Ovary (tissue), 9 donors: ENCODE results near the gene GOLGA1. TPM values are rescaled to one million over a fixed set of nuclear protein-coding genes. Genes with fewer than 3 reads are reported as not detected.
A peak's percentile ranks its signal among the peaks of the same experiment; 100 is the strongest.

ENCODE experiments used
- DNase-seq, 5 donors: peaks; one replicate each; pipeline ENCODE4 v3.0.0-alpha.2; 2019 to 2020
- H3K27ac ChIP-seq, 2 donors: fragments of 200-600 bp; one replicate each; pipeline versions ENCODE4 v1.5.1 to v1.8.0; 2019 to 2022
- H3K27me3 ChIP-seq: fragments of 200-600 bp; one replicate; pipeline ENCODE4 v1.8.0; 2022
- H3K36me3 ChIP-seq: fragments of 200-600 bp; sonication (generic); one replicate; pipeline ENCODE4 v1.5.1; 2019
- H3K4me1 ChIP-seq: one replicate; pipeline ENCODE4 v1.8.1; 2013; ENCODE audit warnings: mild to moderate bottlenecking, moderate library complexity; ENCODE audit not compliant: insufficient read depth
- H3K4me3 ChIP-seq: fragments of 200-600 bp; sonication (generic); one replicate; pipeline ENCODE4 v1.5.1; 2017
- H3K9me3 ChIP-seq, 2 donors: fragments of 200-600 bp in 1 of 2; sonication (generic) in 1 of 2; one replicate each; pipeline versions ENCODE4 v1.5.1 to v1.8.1; 2013 to 2019; ENCODE audit warnings: mild to moderate bottlenecking in 1 of 2, moderate library complexity in 1 of 2
- EP300 ChIP-seq: sonication (generic); formaldehyde crosslinking; IDR thresholded peaks from one replicate; pipeline ENCODE4 v1.6.1; 2017; ENCODE audit warnings: antibody characterized with exemption
- POLR2A ChIP-seq: fragments of 450-650 bp; IDR thresholded peaks from one replicate; pipeline ENCODE4 v1.6.1; 2017; ENCODE audit warnings: antibody characterized with exemption, mild to moderate bottlenecking, moderate library complexity
- WGBS, 3 donors: extraction: QIAGEN DNeasy Blood & Tissue Kit in 1 of 3; methylation state at CpG; one replicate each; pipeline versions ENCODE4 v1.1.5 to v1.1.7; 2013 to 2017; 5-methylcytosine and 5-hydroxymethylcytosine counted together
- intact Hi-C, 4 donors: fragments of 100-400 bp; cut with DNase I; formaldehyde crosslinking; loops; one replicate each; pipeline versions ENCODE4 v1.11.0 to v1.15.1; 2022 to 2023
- polyA plus RNA-seq, 2 donors: library from polyadenylated mRNA; stranded (reverse); fragments of 200-250 nt in 1 of 2; fragments of 350-450 nt in 1 of 2; fragmentation: Illumina TruSeq in 1 of 2; extraction: RNeasy Lipid Tissue Mini Kit (QIAGEN cat#74804) in 1 of 2; gene quantifications; one replicate each; pipeline ENCODE4 v1.2.3, GENCODE V29; 2013 to 2014
- total RNA-seq, 7 donors: library from RNA; depleted of rRNA in 2 of 7; stranded (reverse); fragments of >200 nt in 2 of 7; fragmentation: NEBNext Ultra II Directional in 3 of 7; extraction: Animal tissue kit (Norgen Biotek cat#: 25700) in 3 of 7; gene quantifications; one replicate each; pipeline versions ENCODE4 v1.1.0 to v1.2.4, GENCODE V29; 2016 to 2023
- TF ChIP-seq, protein P1 (sequence below), 3 donors: fragments of 450-650 bp in 2 of 3; fragments of 200-600 bp in 1 of 3; IDR thresholded peaks; one replicate each; pipeline versions ENCODE4 v1.5.1 to v1.8.0; 2016 to 2022; ENCODE audit warnings: antibody characterized with exemption in 3 of 3, mild to moderate bottlenecking in 1 of 3
- donor health status: DM: no; HTN: no; CAD: no; lungs with moderate emphysema.
- donor health status: DM: no; HTN: no; CAD: no.
- donor health status: Bipolar disorder and iron deficiency.
- donor health status: DM: yes; HTN: yes; CAD: no.
- donor health status: DM: no; HTN: no; CAD: no.
- donor health status: DM: yes; HTN: yes; CAD: no.

The GOLGA1 gene
- total and polyA plus RNA-seq, 9 donors: 7.6 to 26.8 (median 15.4) TPM

DNA sequence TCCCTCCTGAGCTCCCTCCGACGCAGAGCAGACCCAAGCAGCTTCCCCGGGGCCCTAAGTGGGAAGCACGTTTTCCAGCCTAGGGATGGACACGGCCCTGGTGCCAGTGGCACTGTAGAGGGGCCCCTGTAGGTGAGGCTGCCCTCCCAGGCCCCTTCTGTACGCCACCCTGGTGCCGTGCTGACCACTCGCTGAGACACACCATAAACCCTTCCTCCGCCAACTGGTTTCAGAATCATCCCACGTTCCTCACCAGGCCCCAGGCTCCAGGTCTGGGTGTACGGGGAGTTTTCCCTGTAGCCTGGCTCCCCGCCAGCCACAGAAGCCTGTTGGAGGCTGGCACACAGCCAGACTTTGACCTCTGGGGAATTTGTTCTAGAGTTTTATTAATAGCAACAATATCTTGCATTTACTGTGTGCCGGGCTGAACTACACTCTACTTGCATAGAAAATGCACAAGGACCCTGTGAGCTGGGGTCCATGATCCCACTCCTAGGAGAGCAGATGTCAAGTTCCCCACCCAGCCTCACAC, 105.8 kb downstream of the GOLGA1 start:
- TF ChIP-seq, protein P1, sequence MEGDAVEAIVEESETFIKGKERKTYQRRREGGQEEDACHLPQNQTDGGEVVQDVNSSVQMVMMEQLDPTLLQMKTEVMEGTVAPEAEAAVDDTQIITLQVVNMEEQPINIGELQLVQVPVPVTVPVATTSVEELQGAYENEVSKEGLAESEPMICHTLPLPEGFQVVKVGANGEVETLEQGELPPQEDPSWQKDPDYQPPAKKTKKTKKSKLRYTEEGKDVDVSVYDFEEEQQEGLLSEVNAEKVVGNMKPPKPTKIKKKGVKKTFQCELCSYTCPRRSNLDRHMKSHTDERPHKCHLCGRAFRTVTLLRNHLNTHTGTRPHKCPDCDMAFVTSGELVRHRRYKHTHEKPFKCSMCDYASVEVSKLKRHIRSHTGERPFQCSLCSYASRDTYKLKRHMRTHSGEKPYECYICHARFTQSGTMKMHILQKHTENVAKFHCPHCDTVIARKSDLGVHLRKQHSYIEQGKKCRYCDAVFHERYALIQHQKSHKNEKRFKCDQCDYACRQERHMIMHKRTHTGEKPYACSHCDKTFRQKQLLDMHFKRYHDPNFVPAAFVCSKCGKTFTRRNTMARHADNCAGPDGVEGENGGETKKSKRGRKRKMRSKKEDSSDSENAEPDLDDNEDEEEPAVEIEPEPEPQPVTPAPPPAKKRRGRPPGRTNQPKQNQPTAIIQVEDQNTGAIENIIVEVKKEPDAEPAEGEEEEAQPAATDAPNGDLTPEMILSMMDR (IDR thresholded peaks at IDR 0.05): no peak
- TF ChIP-seq POLR2A (no peak), EP300 (no peak)
- peak; percentile 72 to 86 (median 73) for DNase-seq
- WGBS, 3 donors: 23 to 53% (median 34%) methylated on average over 13 of the region's 13 CpGs
- intact Hi-C loops: loop anchor here in 1 of 4 donors (5.0 kb wide), 1 partner anchor 53 kb away; no protein-coding TSS in a partner anchor
- no peaks in the 10 kb centered on the region for H3K36me3 ChIP-seq
- H3K27me3 ChIP-seq: no peaks in the 10 kb centered on the region
- H3K4me3 ChIP-seq: no peak overlapping the region
- no peak overlapping the region for H3K27ac ChIP-seq
- H3K9me3 ChIP-seq: no peaks in the 10 kb centered on the region
- H3K4me1 ChIP-seq: peaks cover 9% of the 10 kb centered on the region

- Histone ChIP-seq H3K27ac (no peak overlapping the region), H3K36me3 (no peaks in the 10 kb centered on the region), H3K4me1 (peaks cover 7% of the 10 kb centered on the region), H3K27me3 (no peaks in the 10 kb centered on the region), H3K4me3 (no peak overlapping the region), H3K9me3 (no peaks in the 10 kb centered on the region)
- DNase-seq: no peak
- 63 to 67% (median 65%) methylated on average over 7 of the region's 7 CpGs for WGBS, 3 donors
- intact Hi-C loops: no loop called here
- TF ChIP-seq, protein P1 (IDR thresholded peaks at IDR 0.05): no peak
- TF ChIP-seq POLR2A (no peak), EP300 (no peak)
These were observed 106.3 kb downstream of the GOLGA1 start for GRCh38 chr9:124834591-124834990.

GRCh38 chr9:124831642-124832364, 109.1 kb downstream of the GOLGA1 start:
- Histone ChIP-seq H3K4me1 (peaks cover 7% of the 10 kb centered on the region), H3K27ac (no peak overlapping the region), H3K27me3 (no peaks in the 10 kb centered on the region), H3K36me3 (no peaks in the 10 kb centered on the region), H3K4me3 (no peak overlapping the region), H3K9me3 (no peaks in the 10 kb centered on the region)
- peak in 4 of 5 donors; percentile 36 to 58 (median 50) for DNase-seq
- intact Hi-C loops: no loop called here
- WGBS, 3 donors: 58 to 68% (median 58%) methylated on average over 9 of the region's 9 CpGs
- TF ChIP-seq, protein P1 (IDR thresholded peaks at IDR 0.05): no peak
- TF ChIP-seq POLR2A (no peak), EP300 (no peak)

GRCh38 chr9:124830593-124830992, 110.3 kb downstream of the GOLGA1 start:
- Histone ChIP-seq H3K27me3 (no peaks in the 10 kb centered on the region), H3K4me3 (no peak overlapping the region), H3K36me3 (no peaks in the 10 kb centered on the region), H3K4me1 (peaks cover 7% of the 10 kb centered on the region), H3K9me3 (no peaks in the 10 kb centered on the region), H3K27ac (no peak overlapping the region)
- intact Hi-C loops: no loop called here
- DNase-seq: no peak
- no peak for TF ChIP-seq POLR2A
- no peak for TF ChIP-seq EP300
- TF ChIP-seq, protein P1 (IDR thresholded peaks at IDR 0.05): no peak
- WGBS, 3 donors: 69 to 81% (median 70%) methylated on average over 4 of the region's 4 CpGs
